Stimulated activated effector memory CD8-positive, alpha-beta T cell treated with anti-CD3 and anti-CD28 coated beads, Interleukin-12 subunit alpha, Interleukin-12 subunit beta, amount 100 ng/mL, for 72 hours (primary cell): ENCODE measurements around the gene CASZ1.

Experiments
- ATAC-seq: fragments of 150-1000 bp; cut with Tn5 transposase; 2 replicates; pipeline ENCODE4 v1.10.0; 2021
- DNase-seq, 2 donors: peaks; one replicate each; pipeline ENCODE4 v3.0.0; 2021 to 2022; ENCODE audit warnings: low spot score in 2 of 2
- H3K27ac Mint-ChIP-seq: one replicate; pipeline ENCODE4 v1.8.0; 2022; ENCODE audit warnings: mild to moderate bottlenecking, mixed read lengths
- H3K36me3 Mint-ChIP-seq: one replicate; pipeline ENCODE4 v1.8.0; 2022; ENCODE audit warnings: mild to moderate bottlenecking, mixed read lengths
- H3K4me1 Mint-ChIP-seq: one replicate; pipeline ENCODE4 v1.8.0; 2022; ENCODE audit warnings: mixed read lengths
- H3K4me3 Mint-ChIP-seq: one replicate; pipeline ENCODE4 v1.8.0; 2022; ENCODE audit warnings: mild to moderate bottlenecking, mixed read lengths
- H3K9me3 Mint-ChIP-seq: one replicate; pipeline ENCODE4 v1.8.0; 2022; ENCODE audit warnings: mixed read lengths

The CASZ1 gene

GRCh38 chr1:10624256-10625050 lies 172.0 kb downstream of the CASZ1 start:
- no peaks in the 10 kb centered on the region for H3K4me1 Mint-ChIP-seq
- H3K9me3 Mint-ChIP-seq, result no peaks in the 10 kb centered on the region
- DNase-seq, result no peak
- peaks cover 11% of the 10 kb centered on the region for H3K36me3 Mint-ChIP-seq
- ATAC-seq, result no peak
- H3K27ac Mint-ChIP-seq, result no peak overlapping the region
- H3K4me3 Mint-ChIP-seq, result no peak overlapping the region

GRCh38 chr1:10623686-10624145 lies 172.7 kb downstream of the CASZ1 start:
- DNase-seq, result no peak
- no peak overlapping the region for H3K27ac Mint-ChIP-seq
- H3K9me3 Mint-ChIP-seq, result no peaks in the 10 kb centered on the region
- no peak for ATAC-seq
- H3K36me3 Mint-ChIP-seq, result peaks cover 11% of the 10 kb centered on the region
- no peak overlapping the region for H3K4me3 Mint-ChIP-seq
- H3K4me1 Mint-ChIP-seq, result no peaks in the 10 kb centered on the region

GRCh38 chr1:10622910-10623685 lies 173.3 kb downstream of the CASZ1 start:
- H3K36me3 Mint-ChIP-seq, result peaks cover 5% of the 10 kb centered on the region
- no peak for DNase-seq
- no peak overlapping the region for H3K4me3 Mint-ChIP-seq
- H3K9me3 Mint-ChIP-seq, result no peaks in the 10 kb centered on the region
- H3K4me1 Mint-ChIP-seq, result no peaks in the 10 kb centered on the region
- no peak for ATAC-seq
- no peak overlapping the region for H3K27ac Mint-ChIP-seq

GRCh38 chr1:10621906-10622305 lies 174.5 kb downstream of the CASZ1 start:
- no peak for ATAC-seq
- Mint-ChIP-seq H3K27ac (no peak overlapping the region), H3K4me3 (no peak overlapping the region), H3K36me3 (peaks cover 5% of the 10 kb centered on the region), H3K4me1 (no peaks in the 10 kb centered on the region), H3K9me3 (no peaks in the 10 kb centered on the region)
- DNase-seq, result no peak

GRCh38 chr1:10620776-10621175 lies 175.7 kb downstream of the CASZ1 start:
- no peaks in the 10 kb centered on the region for H3K4me1 Mint-ChIP-seq
- H3K4me3 Mint-ChIP-seq, result no peak overlapping the region
- DNase-seq (no peak), ATAC-seq (no peak)
- no peak overlapping the region for H3K27ac Mint-ChIP-seq
- H3K36me3 Mint-ChIP-seq, result peaks cover 5% of the 10 kb centered on the region
- H3K9me3 Mint-ChIP-seq, result no peaks in the 10 kb centered on the region

GRCh38 chr1:10617931-10618885 lies 178.2 kb downstream of the CASZ1 start:
- DNase-seq (no peak), ATAC-seq (no peak)
- peaks cover 11% of the 10 kb centered on the region for H3K4me1 Mint-ChIP-seq
- H3K36me3 Mint-ChIP-seq, result peaks cover 7% of the 10 kb centered on the region
- no peaks in the 10 kb centered on the region for H3K9me3 Mint-ChIP-seq
- peak overlapping the region; percentile 29 for H3K27ac Mint-ChIP-seq
- no peak overlapping the region for H3K4me3 Mint-ChIP-seq

- DNase-seq, result no peak
- Mint-ChIP-seq H3K36me3 (peaks cover 7% of the 10 kb centered on the region), H3K9me3 (no peaks in the 10 kb centered on the region), H3K4me1 (peaks cover 11% of the 10 kb centered on the region), H3K4me3 (no peak overlapping the region), H3K27ac (peak overlapping the region; percentile 29)
- ATAC-seq, result no peak
These were observed 179.1 kb downstream of the CASZ1 start for GRCh38 chr1:10617318-10617717.

- Mint-ChIP-seq H3K4me3 (no peak overlapping the region), H3K4me1 (peaks cover 11% of the 10 kb centered on the region), H3K27ac (peak overlapping the region; percentile 29), H3K9me3 (no peaks in the 10 kb centered on the region), H3K36me3 (peaks cover 7% of the 10 kb centered on the region)
- no peak for DNase-seq
- no peak for ATAC-seq
These were observed 179.8 kb downstream of the CASZ1 start for GRCh38 chr1:10616696-10617095.

GRCh38 chr1:10615932-10616671 lies 180.3 kb downstream of the CASZ1 start:
- Mint-ChIP-seq H3K4me3 (no peak overlapping the region), H3K4me1 (peaks cover 11% of the 10 kb centered on the region), H3K36me3 (peaks cover 7% of the 10 kb centered on the region), H3K9me3 (no peaks in the 10 kb centered on the region), H3K27ac (no peak overlapping the region)
- ATAC-seq, result no peak
- DNase-seq, result no peak

GRCh38 chr1:10615332-10615731 lies 181.1 kb downstream of the CASZ1 start:
- no peak for DNase-seq
- no peak for ATAC-seq
- Mint-ChIP-seq H3K36me3 (peaks cover 7% of the 10 kb centered on the region), H3K4me3 (no peak overlapping the region), H3K9me3 (no peaks in the 10 kb centered on the region), H3K4me1 (peaks cover 11% of the 10 kb centered on the region), H3K27ac (no peak overlapping the region)

GRCh38 chr1:10614377-10615225 lies 181.8 kb downstream of the CASZ1 start:
- Mint-ChIP-seq H3K9me3 (no peaks in the 10 kb centered on the region), H3K27ac (no peak overlapping the region), H3K4me1 (peaks cover 11% of the 10 kb centered on the region), H3K4me3 (no peak overlapping the region), H3K36me3 (peaks cover 7% of the 10 kb centered on the region)
- DNase-seq, result no peak
- no peak for ATAC-seq

GRCh38 chr1:10613861-10614260 lies 182.6 kb downstream of the CASZ1 start:
- peaks cover 11% of the 10 kb centered on the region for H3K4me1 Mint-ChIP-seq
- no peak overlapping the region for H3K27ac Mint-ChIP-seq
- H3K36me3 Mint-ChIP-seq, result peaks cover 7% of the 10 kb centered on the region
- ATAC-seq (no peak), DNase-seq (no peak)
- H3K9me3 Mint-ChIP-seq, result no peaks in the 10 kb centered on the region
- H3K4me3 Mint-ChIP-seq, result no peak overlapping the region

GRCh38 chr1:10613340-10613739 lies 183.1 kb downstream of the CASZ1 start:
- peaks cover 11% of the 10 kb centered on the region for H3K4me1 Mint-ChIP-seq
- peaks cover 7% of the 10 kb centered on the region for H3K36me3 Mint-ChIP-seq
- no peak overlapping the region for H3K4me3 Mint-ChIP-seq
- no peak overlapping the region for H3K27ac Mint-ChIP-seq
- DNase-seq, result no peak
- H3K9me3 Mint-ChIP-seq, result no peaks in the 10 kb centered on the region
- ATAC-seq, result no peak
